H1 (cell line): ENCODE results near the gene TAS2R31. TPM values are rescaled to one million over a fixed set of nuclear protein-coding genes. Genes with fewer than 3 reads are reported as not detected.

Experiments
- CTCF ChIA-PET: fragments of 300-600 bp; sonication (Branson Sonifier 250); formaldehyde crosslinking; loops from one replicate; lab custom pipeline; 2021; ENCODE audit not compliant: partially characterized antibody; lab: Charles Lee
- POLR2A ChIA-PET: fragments of 300-600 bp; sonication (Branson Sonifier 250); formaldehyde crosslinking; loops from one replicate; lab custom pipeline; 2021; ENCODE audit warnings: inconsistent platforms; ENCODE audit not compliant: partially characterized antibody; lab: Charles Lee
- DNase-seq, 2 experiments: peaks; one replicate each; pipeline versions ENCODE4 v3.0.0 to v3.0.0-alpha.2; 2010 to 2022; ENCODE audit warnings: low spot score in 2 of 2, low read depth in 1 of 2, mixed read lengths in 1 of 2
- FAIRE-seq: peaks from 2 replicates; lab custom pipeline; 2011; peaks lifted over from hg19 to GRCh38; lab: Jason Lieb, UNC
- H2AFZ ChIP-seq: 2 replicates; pipeline ENCODE4 v1.8.1; 2012; ENCODE audit warnings: low read length, inconsistent platforms
- H2AK5ac ChIP-seq: 2 replicates; pipeline ENCODE4 v1.6.1; 2013; ENCODE audit warnings: low read depth, low read length
- H2BK120ac ChIP-seq: replicated peaks from 2 replicates; pipeline ENCODE3; 2013; ENCODE audit warnings: low read depth, low read length, inconsistent platforms
- H2BK12ac ChIP-seq: 2 replicates; pipeline ENCODE4 v1.6.1; 2013; ENCODE audit warnings: low read depth, low read length
- H2BK15ac ChIP-seq: 2 replicates; pipeline ENCODE4 v1.6.1; 2013; ENCODE audit warnings: low read length
- H2BK20ac ChIP-seq: 2 replicates; pipeline ENCODE4 v1.6.1; 2013; ENCODE audit warnings: low read length
- H2BK5ac ChIP-seq: 2 replicates; pipeline ENCODE4 v1.6.1; 2013; ENCODE audit warnings: low read depth, low read length
- H3K14ac ChIP-seq: 2 replicates; pipeline ENCODE4 v1.6.1; 2013; ENCODE audit warnings: inconsistent platforms; ENCODE audit not compliant: insufficient read length
- H3K18ac ChIP-seq: 2 replicates; pipeline ENCODE4 v1.6.1; 2013; ENCODE audit warnings: low read length; ENCODE audit errors: extremely low read depth
- H3K23ac ChIP-seq: 2 replicates; pipeline ENCODE4 v1.6.1; 2013; ENCODE audit warnings: inconsistent platforms; ENCODE audit not compliant: insufficient read length
- H3K23me2 ChIP-seq: 2 replicates; pipeline ENCODE4 v1.6.1; 2013; ENCODE audit warnings: low read depth, low read length
- H3K27ac ChIP-seq: 2 replicates; pipeline ENCODE4 v1.6.1; 2011; ENCODE audit warnings: low read depth, low read length, inconsistent platforms
- H3K27me3 ChIP-seq, 4 experiments: replicated peaks in 1 of 4; 1 replicate in 1 of 4; 2 replicates in 3 of 4; pipeline versions ENCODE4 v1.6.1 to v1.8.1; 2011 to 2013; ENCODE audit warnings: low read length in 3 of 4, mild to moderate bottlenecking in 3 of 4, inconsistent platforms in 2 of 4, mixed read lengths in 2 of 4, moderate library complexity in 1 of 4; ENCODE audit not compliant: control insufficient read depth in 3 of 4, insufficient read depth in 3 of 4; ENCODE audit errors: extremely low read depth in 1 of 4
- H3K36me3 ChIP-seq, 4 experiments: 2 replicates each; pipeline versions ENCODE4 v1.6.1 to v1.8.1; 2011 to 2013; ENCODE audit warnings: mild to moderate bottlenecking in 4 of 4, low read length in 3 of 4, moderate library complexity in 2 of 4, control low read depth in 1 of 4, inconsistent platforms in 1 of 4; ENCODE audit not compliant: insufficient read depth in 4 of 4, control insufficient read depth in 2 of 4
- H3K4ac ChIP-seq: replicated peaks from 2 replicates; pipeline ENCODE3; 2013; ENCODE audit warnings: low read length, low read depth, mixed read lengths, inconsistent platforms; ENCODE audit not compliant: insufficient read length
- H3K4me1 ChIP-seq, 4 experiments: replicated peaks in 1 of 4; 1 replicate in 1 of 4; 2 replicates in 3 of 4; pipeline versions ENCODE4 v1.6.1 to v1.8.1; 2011 to 2013; ENCODE audit warnings: low read length in 3 of 4, inconsistent platforms in 2 of 4, mixed read lengths in 1 of 4; ENCODE audit not compliant: insufficient read depth in 4 of 4, control insufficient read depth in 3 of 4
- H3K4me2 ChIP-seq, 2 experiments: 2 replicates each; pipeline versions ENCODE4 v1.6.1 to v1.8.1; 2011 to 2013; ENCODE audit warnings: low read depth in 2 of 2, low read length in 2 of 2, control low read depth in 1 of 2, inconsistent platforms in 1 of 2, mild to moderate bottlenecking in 1 of 2; ENCODE audit not compliant: insufficient read depth in 1 of 2
- H3K4me3 ChIP-seq, 4 experiments: fragments of 200-600, 300-600 bp in 1 of 4; sonication (generic), shearing (Covaris generic), sonication (Bioruptor Twin) in 1 of 4; 2 replicates each; pipeline versions ENCODE4 v1.5.1 to v1.8.1; 2011 to 2016; ENCODE audit warnings: low read length in 4 of 4, low read depth in 3 of 4, control low read depth in 2 of 4, inconsistent platforms in 2 of 4, mild to moderate bottlenecking in 2 of 4, mixed read lengths in 1 of 4, moderate library complexity in 1 of 4; ENCODE audit not compliant: insufficient read depth in 2 of 4; ENCODE audit errors: extremely low read depth in 1 of 4
- H3K56ac ChIP-seq: replicated peaks from 2 replicates; pipeline ENCODE3; 2013; ENCODE audit warnings: low read depth, mild to moderate bottlenecking, mixed read lengths, low read length, inconsistent platforms; ENCODE audit not compliant: insufficient read length
- H3K79me1 ChIP-seq: 2 replicates; pipeline ENCODE4 v1.6.1; 2013; ENCODE audit warnings: low read depth, low read length, control low read depth
- H3K79me2 ChIP-seq, 2 experiments: 2 replicates each; pipeline versions ENCODE4 v1.6.1 to v1.8.1; 2012 to 2013; ENCODE audit warnings: low read length in 2 of 2, mild to moderate bottlenecking in 2 of 2, inconsistent platforms in 1 of 2; ENCODE audit not compliant: insufficient read depth in 2 of 2, control insufficient read depth in 1 of 2
- H3K9ac ChIP-seq, 4 experiments: replicated peaks in 1 of 4; 1 replicate in 1 of 4; 2 replicates in 3 of 4; pipeline versions ENCODE4 v1.6.1 to v1.8.1; 2011 to 2013; ENCODE audit warnings: low read depth in 3 of 4, low read length in 3 of 4, control low read depth in 2 of 4, mild to moderate bottlenecking in 2 of 4, moderate library complexity in 2 of 4, inconsistent platforms in 1 of 4; ENCODE audit errors: extremely low read depth in 1 of 4
- H3K9me3 ChIP-seq, 2 experiments: 2 replicates each; pipeline versions ENCODE4 v1.6.1 to v1.8.1; 2012 to 2013; ENCODE audit warnings: mild to moderate bottlenecking in 2 of 2, moderate library complexity in 2 of 2, control low read depth in 1 of 2, inconsistent platforms in 1 of 2, low read depth in 1 of 2, low read length in 1 of 2, mixed read lengths in 1 of 2; ENCODE audit not compliant: insufficient read depth in 2 of 2
- H4K20me1 ChIP-seq, 2 experiments: replicated peaks in 1 of 2; 2 replicates each; pipeline versions ENCODE3 to v1.8.1; 2011 to 2013; ENCODE audit warnings: inconsistent platforms in 2 of 2, low read length in 2 of 2, mild to moderate bottlenecking in 1 of 2; ENCODE audit not compliant: insufficient read depth in 2 of 2, control insufficient read depth in 1 of 2
- H4K5ac ChIP-seq: 2 replicates; pipeline ENCODE4 v1.6.1; 2013; ENCODE audit warnings: low read length, low read depth, mixed read lengths, inconsistent platforms; ENCODE audit not compliant: insufficient read length
- H4K8ac ChIP-seq: 2 replicates; pipeline ENCODE4 v1.8.0; 2013; ENCODE audit warnings: mild to moderate bottlenecking, moderate library complexity, low read length, inconsistent platforms; ENCODE audit not compliant: insufficient read depth; ENCODE audit errors: extremely low read depth
- H4K91ac ChIP-seq: replicated peaks from 2 replicates; pipeline ENCODE3; 2013; ENCODE audit warnings: low read length, mixed read lengths, inconsistent platforms; ENCODE audit not compliant: insufficient read length
- MAFK ChIP-seq: IDR thresholded peaks from 2 replicates; pipeline ENCODE4 v1.6.1; 2012; ENCODE audit warnings: low read depth, mild to moderate bottlenecking, improper control_type of control experiment, low read length
- POU5F1 ChIP-seq: IDR thresholded peaks from 2 replicates; pipeline ENCODE4 v1.6.1; 2011; ENCODE audit warnings: low read depth, mild to moderate bottlenecking, low read length, moderate library complexity
- SIN3A ChIP-seq, 2 experiments: IDR thresholded peaks in 1 of 2; conservative IDR thresholded peaks in 1 of 2; 2 replicates each; pipeline ENCODE4 v1.6.1; 2011 to 2012; ENCODE audit warnings: low read length in 2 of 2, improper control_type of control experiment in 1 of 2, low read depth in 1 of 2, mild to moderate bottlenecking in 1 of 2
- WGBS, 2 experiments: shearing (Covaris generic) in 1 of 2; methylation state at CpG; one replicate each; pipeline versions ENCODE4 v1.1.6 to v1.1.7; 2013 to 2015; ENCODE audit warnings: low lambda C conversion rate in 2 of 2, mixed read lengths in 2 of 2, inconsistent platforms in 1 of 2, low coverage in 1 of 2, missing lambda C conversion rate in 1 of 2; ENCODE audit not compliant: insufficient replicate concordance in 2 of 2, insufficient coverage in 1 of 2, insufficient read length in 1 of 2; ENCODE audit errors: extremely low coverage in 1 of 2, missing lambda C conversion rate in 1 of 2; 5-methylcytosine and 5-hydroxymethylcytosine counted together
- long read RNA-seq, 2 experiments: library from RNA in 1 of 2; library from capped mRNA in 1 of 2; stranded (forward); transcript quantifications; one replicate each; pipeline ENCODE4 v2.0.0, GENCODE V29; 2021; ENCODE audit warnings: inconsistent platforms in 1 of 2
- polyA minus RNA-seq, 3 experiments: library from RNA; depleted of rRNA, polyadenylated mRNA; stranded (reverse); fragments of >200 nt; gene quantifications; 1 replicate in 2 of 3; 2 replicates in 1 of 3; pipeline ENCODE4 v1.2.3, GENCODE V29; 2011
- polyA plus RNA-seq, 7 experiments: library from polyadenylated mRNA; depleted of rRNA in 3 of 7; stranded (reverse) in 5 of 7; unstranded in 2 of 7; fragments of >200 nt in 5 of 7; fragments of 200-250 nt in 2 of 7; gene quantifications; 1 replicate in 5 of 7; 2 replicates in 1 of 7; 4 replicates in 1 of 7; pipeline versions ENCODE4 v1.2.1 to v1.2.3, GENCODE V29; 2011 to 2013; ENCODE audit warnings: missing spikeins in 2 of 7, mixed read lengths in 2 of 7
- total RNA-seq: library from RNA; stranded (reverse); fragmentation: NEBNext Ultra II Directional; extraction: Animal tissue kit (Norgen Biotek cat#: 25700); gene quantifications from 2 replicates; pipeline ENCODE4 v1.2.1, GENCODE V29; 2021

Gene TAS2R31, protein sequence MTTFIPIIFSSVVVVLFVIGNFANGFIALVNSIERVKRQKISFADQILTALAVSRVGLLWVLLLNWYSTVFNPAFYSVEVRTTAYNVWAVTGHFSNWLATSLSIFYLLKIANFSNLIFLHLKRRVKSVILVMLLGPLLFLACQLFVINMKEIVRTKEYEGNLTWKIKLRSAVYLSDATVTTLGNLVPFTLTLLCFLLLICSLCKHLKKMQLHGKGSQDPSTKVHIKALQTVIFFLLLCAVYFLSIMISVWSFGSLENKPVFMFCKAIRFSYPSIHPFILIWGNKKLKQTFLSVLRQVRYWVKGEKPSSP
- total RNA-seq = 1.4 and 1.5 TPM in 2 replicates
- polyA plus RNA-seq (2011; rRNA removed) = 0.13 and 0.24 TPM in 2 replicates
- 0.48 TPM for polyA plus RNA-seq (2011; cell fraction: cytosol; rRNA removed)
- polyA plus RNA-seq (2011; cell fraction: nucleus; rRNA removed) = 0.78 TPM
- polyA plus RNA-seq (2012, experiment 1 of 2) = 0.25 to 0.59 TPM (median 0.41 TPM) in 4 replicates
- polyA plus RNA-seq (2012, experiment 2 of 2) = not detected
- polyA plus RNA-seq (2013, experiment 1 of 2) = 0.16 TPM
- 0.07 TPM for polyA plus RNA-seq (2013, experiment 2 of 2)
- 8.1 and 8.8 TPM in 2 replicates for polyA minus RNA-seq (2011; rRNA and poly(A)+ RNA removed)
- polyA minus RNA-seq (2011; cell fraction: cytosol; rRNA and poly(A)+ RNA removed) = 3.0 TPM
- polyA minus RNA-seq (2011; cell fraction: nucleus; rRNA and poly(A)+ RNA removed) = 49.3 TPM
- long read RNA-seq, experiment 1 = 0 reads
- long read RNA-seq, experiment 2 = 0 reads

DNA sequence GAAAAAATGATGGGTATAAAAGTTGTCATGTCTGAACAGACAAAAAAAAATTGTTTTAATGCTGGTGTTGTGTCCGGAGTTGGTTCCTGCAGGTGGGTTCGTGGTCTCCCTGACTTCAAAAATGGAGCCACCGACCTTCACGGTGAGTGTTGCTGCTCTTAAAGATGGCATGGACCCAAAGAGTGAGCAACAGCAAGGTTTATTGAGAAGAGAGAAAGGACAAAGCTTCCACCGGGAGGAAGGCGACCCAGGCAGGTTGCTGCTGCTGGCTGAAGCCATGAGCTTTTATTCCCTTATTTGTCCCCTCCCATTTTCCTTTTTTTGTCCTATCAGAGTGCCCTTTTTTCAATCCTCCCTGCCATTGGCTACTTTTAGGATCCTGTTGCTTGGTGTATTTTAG is at the start of gene TAS2R31:
Gene TAS2R31, minus strand, starts transcription at position 101 of the 400 bp plus-strand sequence. Its CDS starts 72 bp downstream, at position 29.
- H3K4ac ChIP-seq = no peak within 1 kb of the TSS
- no peak for TF ChIP-seq SIN3A (conservative IDR thresholded peaks at IDR 0.05 in 1 of 2, IDR thresholded peaks at IDR 0.05 in 1 of 2; ENCODE audit: low read depth in 1 of 2, low read length in 2 of 2)
- no peak for TF ChIP-seq POU5F1
- TF ChIP-seq MAFK = no peak
- H4K91ac ChIP-seq = no peak within 1 kb of the TSS
- H3K27me3 ChIP-seq = peaks cover 0 to 2% (median 0%) of the 10 kb centered on the region in 4 experiments; a peak in 1 of 7 replicates
- H2BK20ac ChIP-seq = no peak within 1 kb of the TSS
- peaks cover 0 to 2% of the 10 kb centered on the region in 2 experiments for H4K20me1 ChIP-seq
- H3K79me2 ChIP-seq = no peaks in the 10 kb centered on the region
- WGBS, 2 experiments = 100% methylated on average over 6 of the region's 6 CpGs; no CpG with 5 or more reads in 1 of the 2 experiments
- FAIRE-seq = no peak
- no peak within 1 kb of the TSS for H4K8ac ChIP-seq
- no peak within 1 kb of the TSS for H2AK5ac ChIP-seq
- no peak within 1 kb of the TSS for H3K4me3 ChIP-seq
- ChIA-PET CTCF (no interaction called here), POLR2A (interaction anchor here (0.7 kb wide), 1 partner anchor 11 kb away, joined by 3 read pairs; no protein-coding TSS in a partner anchor)
- no peaks in the 10 kb centered on the region for H3K36me3 ChIP-seq
- H3K9ac ChIP-seq = no peak within 1 kb of the TSS
- no peak within 1 kb of the TSS for H2BK120ac ChIP-seq
- no peaks in the 10 kb centered on the region for H3K9me3 ChIP-seq
- no peaks in the 10 kb centered on the region for H3K79me1 ChIP-seq
- H3K18ac ChIP-seq = no peak within 1 kb of the TSS
- no peaks in the 10 kb centered on the region for H3K23me2 ChIP-seq
- no peaks in the 10 kb centered on the region for H3K4me1 ChIP-seq
- H2BK12ac ChIP-seq = no peak within 1 kb of the TSS
- no peak within 1 kb of the TSS for H3K14ac ChIP-seq
- no peak within 1 kb of the TSS for H2BK5ac ChIP-seq
- no peak for DNase-seq
- no peak within 1 kb of the TSS for H2AFZ ChIP-seq
- no peak within 1 kb of the TSS for H4K5ac ChIP-seq
- no peak within 1 kb of the TSS for H3K4me2 ChIP-seq
- no peak within 1 kb of the TSS for H3K27ac ChIP-seq
- no peak within 1 kb of the TSS for H3K23ac ChIP-seq
- H3K56ac ChIP-seq = no peak within 1 kb of the TSS
- H2BK15ac ChIP-seq = no peak within 1 kb of the TSS
